Gastrocnemius medialis (tissue), 4 donors: Measurements from ENCODE around the gene TMEM236.

Experiments
- POLR2A ChIP-seq, 2 donors: fragments of 450-650 bp; IDR thresholded peaks; one replicate each; pipeline ENCODE4 v1.6.1; 2017; ENCODE audit warnings: antibody characterized with exemption in 2 of 2, mild to moderate bottlenecking in 2 of 2, moderate library complexity in 2 of 2
- TF ChIP-seq, protein P1 (sequence below), 5 experiments: fragments of 450-650 bp in 3 of 5; fragments of 200-600 bp in 2 of 5; sonication (generic) in 2 of 5; IDR thresholded peaks in 4 of 5; conservative IDR thresholded peaks in 1 of 5; 1 replicate in 4 of 5; 2 replicates in 1 of 5; pipeline ENCODE4 v1.5.1; 2016 to 2019; ENCODE audit warnings: antibody characterized with exemption in 5 of 5, mild to moderate bottlenecking in 3 of 5, moderate library complexity in 3 of 5

DNA sequence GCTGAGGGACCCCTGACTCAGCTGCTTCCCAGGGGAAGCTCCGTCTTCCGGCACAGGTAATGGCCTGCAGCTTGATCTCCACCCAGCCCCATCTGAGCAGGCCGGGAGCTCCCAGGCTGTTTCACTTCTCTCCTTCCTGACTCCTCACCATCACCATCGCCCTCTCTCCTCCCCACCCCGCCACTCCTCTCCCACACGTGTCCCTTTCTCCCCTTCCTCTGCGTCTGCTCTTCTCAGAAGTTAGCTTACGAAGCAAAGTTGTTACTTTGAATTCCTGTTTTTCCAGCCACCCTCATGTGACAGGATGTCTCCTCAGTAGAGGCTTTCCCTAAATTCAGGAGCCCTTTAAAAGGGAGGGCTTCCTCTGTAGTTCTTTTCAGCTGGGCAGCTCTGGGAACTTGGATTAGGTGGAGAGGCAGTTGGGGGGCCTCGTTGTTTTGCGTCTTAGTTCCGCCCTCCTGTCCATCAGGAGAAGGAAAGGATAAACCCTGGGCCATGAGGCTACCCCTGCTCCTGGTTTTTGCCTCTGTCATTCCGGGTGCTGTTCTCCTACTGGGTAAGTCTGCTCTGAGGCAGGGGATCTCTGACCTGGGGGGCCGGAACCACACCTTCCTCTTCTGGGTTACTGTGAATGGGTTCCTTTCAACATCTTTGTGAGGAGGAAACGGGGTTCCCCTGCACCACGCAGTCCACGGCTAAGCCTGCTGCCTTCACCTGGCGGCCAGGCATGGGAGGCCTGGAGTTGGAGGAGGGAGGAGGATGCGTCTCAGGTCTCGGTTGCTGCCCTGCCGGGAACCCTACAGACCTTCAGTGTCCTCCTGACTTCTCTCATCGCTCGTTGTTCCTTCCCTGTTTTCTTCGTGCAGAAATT lies 57.2 kb downstream of the TMEM236 start, which contains the start of gene MRC1:
- TF ChIP-seq, protein P1, sequence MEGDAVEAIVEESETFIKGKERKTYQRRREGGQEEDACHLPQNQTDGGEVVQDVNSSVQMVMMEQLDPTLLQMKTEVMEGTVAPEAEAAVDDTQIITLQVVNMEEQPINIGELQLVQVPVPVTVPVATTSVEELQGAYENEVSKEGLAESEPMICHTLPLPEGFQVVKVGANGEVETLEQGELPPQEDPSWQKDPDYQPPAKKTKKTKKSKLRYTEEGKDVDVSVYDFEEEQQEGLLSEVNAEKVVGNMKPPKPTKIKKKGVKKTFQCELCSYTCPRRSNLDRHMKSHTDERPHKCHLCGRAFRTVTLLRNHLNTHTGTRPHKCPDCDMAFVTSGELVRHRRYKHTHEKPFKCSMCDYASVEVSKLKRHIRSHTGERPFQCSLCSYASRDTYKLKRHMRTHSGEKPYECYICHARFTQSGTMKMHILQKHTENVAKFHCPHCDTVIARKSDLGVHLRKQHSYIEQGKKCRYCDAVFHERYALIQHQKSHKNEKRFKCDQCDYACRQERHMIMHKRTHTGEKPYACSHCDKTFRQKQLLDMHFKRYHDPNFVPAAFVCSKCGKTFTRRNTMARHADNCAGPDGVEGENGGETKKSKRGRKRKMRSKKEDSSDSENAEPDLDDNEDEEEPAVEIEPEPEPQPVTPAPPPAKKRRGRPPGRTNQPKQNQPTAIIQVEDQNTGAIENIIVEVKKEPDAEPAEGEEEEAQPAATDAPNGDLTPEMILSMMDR (IDR thresholded peaks at IDR 0.05 in 4 of 5, conservative IDR thresholded peaks at IDR 0.05 in 1 of 5) = no peak
- no peak for TF ChIP-seq POLR2A (IDR thresholded peaks at IDR 0.05)
